ENCODE results near the gene ADAM10.
"Not testable (repeated sequence)": the region's sequence is repeated elsewhere in the genome, so short reads cannot be mapped to it uniquely, and the experiment has no call there.

Gene ADAM10

GRCh38 chr15:58749532-58750337 is at the start of gene ADAM10:
Gene ADAM10, minus strand, starts transcription at chr15:58749707. Its CDS starts 173 bp downstream, at chr15:58749534.
- DNase-seq (ENCODE audit: low spot score), result peak; percentile 98

GRCh38 chr15:58797505-58797904 is 48.0 kb upstream of the ADAM10 start:
- no peak for DNase-seq (ENCODE audit: low spot score)

GRCh38 chr15:58795825-58796224 is 46.3 kb upstream of the ADAM10 start:
- no peak for DNase-seq (ENCODE audit: low spot score)

- DNase-seq (ENCODE audit: low spot score), result no peak
These were observed 44.4 kb upstream of the ADAM10 start for GRCh38 chr15:58793862-58794261.

GRCh38 chr15:58788056-58788710 is 38.7 kb upstream of the ADAM10 start:
- DNase-seq (ENCODE audit: low spot score), result no peak

GRCh38 chr15:58785355-58785754 is 35.8 kb upstream of the ADAM10 start:
- no peak for DNase-seq (ENCODE audit: low spot score)

- DNase-seq (ENCODE audit: low spot score), result no peak
These were observed 30.0 kb upstream of the ADAM10 start for GRCh38 chr15:58779554-58779953.

GRCh38 chr15:58777107-58777506 is 27.6 kb upstream of the ADAM10 start:
- DNase-seq (ENCODE audit: low spot score), result no peak

GRCh38 chr15:58775402-58775801 is 25.9 kb upstream of the ADAM10 start:
- no peak for DNase-seq (ENCODE audit: low spot score)

- DNase-seq (ENCODE audit: low spot score), result no peak
These were observed 23.5 kb upstream of the ADAM10 start for GRCh38 chr15:58773024-58773423.

- DNase-seq (ENCODE audit: low spot score), result no peak
These were observed 22.2 kb upstream of the ADAM10 start for GRCh38 chr15:58771621-58772250.

- DNase-seq (ENCODE audit: low spot score), result peak; percentile 93
These were observed 21.5 kb upstream of the ADAM10 start, which contains the start of gene MINDY2 for GRCh38 chr15:58770857-58771620. Gene MINDY2, plus strand, starts transcription at chr15:58771302. Its CDS starts 94 bp downstream, at chr15:58771396.

GRCh38 chr15:58770519-58770856 is 21.0 kb upstream of the ADAM10 start:
- peak; percentile 38 for DNase-seq (ENCODE audit: low spot score)

- DNase-seq (ENCODE audit: low spot score), result not testable (repeated sequence)
These were observed 19.1 kb upstream of the ADAM10 start for GRCh38 chr15:58768601-58769004.

- DNase-seq (ENCODE audit: low spot score), result no peak
These were observed 16.8 kb upstream of the ADAM10 start for GRCh38 chr15:58766290-58766689.

- no peak for DNase-seq (ENCODE audit: low spot score)
These were observed 15.0 kb upstream of the ADAM10 start for GRCh38 chr15:58764468-58764867.

GRCh38 chr15:58762731-58763130 is 13.2 kb upstream of the ADAM10 start:
- no peak for DNase-seq (ENCODE audit: low spot score)

GRCh38 chr15:58762285-58762684 is 12.8 kb upstream of the ADAM10 start:
- no peak for DNase-seq (ENCODE audit: low spot score)

GRCh38 chr15:58761010-58761388 is 11.5 kb upstream of the ADAM10 start:
- no peak for DNase-seq (ENCODE audit: low spot score)

- no peak for DNase-seq (ENCODE audit: low spot score)
These were observed 11.0 kb upstream of the ADAM10 start for GRCh38 chr15:58760385-58761009.

- DNase-seq (ENCODE audit: low spot score), result no peak
These were observed 8.6 kb upstream of the ADAM10 start for GRCh38 chr15:58758141-58758540.

GRCh38 chr15:58755956-58756355 is 6.4 kb upstream of the ADAM10 start:
- DNase-seq (ENCODE audit: low spot score), result no peak
